ENCODE measurements around the gene CCHCR1.
A peak's percentile ranks its signal among the peaks of the same experiment; 100 is the strongest.

CCHCR1 gene

GRCh38 chr6:31128093-31128676, 29.4 kb downstream of the CCHCR1 start:
- peak; percentile 77 for DNase-seq (ENCODE audit: low spot score)

- DNase-seq (ENCODE audit: low spot score), result no peak
Measured at GRCh38 chr6:31126396-31127175, 31.0 kb downstream of the CCHCR1 start.

GRCh38 chr6:31125586-31126363, 31.8 kb downstream of the CCHCR1 start:
- DNase-seq (ENCODE audit: low spot score), result no peak

GRCh38 chr6:31125162-31125561, 32.4 kb downstream of the CCHCR1 start:
- no peak for DNase-seq (ENCODE audit: low spot score)

GRCh38 chr6:31122791-31123706, 34.6 kb downstream of the CCHCR1 start:
- DNase-seq (ENCODE audit: low spot score), result no peak

GRCh38 chr6:31121131-31121790, 36.3 kb downstream of the CCHCR1 start:
- no peak for DNase-seq (ENCODE audit: low spot score)

- DNase-seq (ENCODE audit: low spot score), result no peak
Measured at GRCh38 chr6:31120151-31120915, 37.3 kb downstream of the CCHCR1 start, which contains the start of gene CDSN. CDSN (minus strand) TSS chr6:31120446; CDS start chr6:31120419, 27 bp downstream.

GRCh38 chr6:31118178-31118577, 39.4 kb downstream of the CCHCR1 start:
- DNase-seq (ENCODE audit: low spot score), result no peak

- DNase-seq (ENCODE audit: low spot score), result no peak
Measured at GRCh38 chr6:31116661-31117385, 40.8 kb downstream of the CCHCR1 start.

- DNase-seq (ENCODE audit: low spot score), result no peak
Measured at GRCh38 chr6:31115941-31116560, 41.6 kb downstream of the CCHCR1 start.

GRCh38 chr6:31114970-31115849, 42.4 kb downstream of the CCHCR1 start:
- no peak for DNase-seq (ENCODE audit: low spot score)

GRCh38 chr6:31114541-31114878, 43.1 kb downstream of the CCHCR1 start, which contains the start of gene PSORS1C1:
PSORS1C1 (plus strand) TSS chr6:31114800; CDS start chr6:31129633, 14,833 bp downstream.
- no peak for DNase-seq (ENCODE audit: low spot score)

- no peak for DNase-seq (ENCODE audit: low spot score)
Measured at GRCh38 chr6:31113861-31114540, 43.6 kb downstream of the CCHCR1 start.

GRCh38 chr6:31112478-31112877, 45.1 kb downstream of the CCHCR1 start, which contains the start of gene C6orf15:
C6orf15 (minus strand) TSS chr6:31112575; CDS start chr6:31112555, 20 bp downstream.
- DNase-seq (ENCODE audit: low spot score), result no peak

GRCh38 chr6:31111712-31112111, 45.9 kb downstream of the CCHCR1 start:
- DNase-seq (ENCODE audit: low spot score), result no peak

- DNase-seq (ENCODE audit: low spot score), result no peak
Measured at GRCh38 chr6:31110825-31111582, 46.6 kb downstream of the CCHCR1 start.

GRCh38 chr6:31107052-31107451, 50.5 kb downstream of the CCHCR1 start:
- no peak for DNase-seq (ENCODE audit: low spot score)
